SK-N-SH (cell line): Measurements from ENCODE around the gene LDHD. TPM values are rescaled to one million over a fixed set of nuclear protein-coding genes. Genes with fewer than 3 reads are reported as not detected.

Experiments
- CTCF ChIA-PET: fragments of 300-600, 350-600 bp; formaldehyde crosslinking; extraction: SDS; loops from one replicate; lab custom pipeline; 2021; lab: Yijun Ruan, JAX
- POLR2A ChIA-PET: fragments of 350-600 bp; sonication (Branson Sonifier 250); formaldehyde crosslinking; extraction: SDS; loops from one replicate; lab custom pipeline; 2020; ENCODE audit warnings: antibody characterized with exemption, inconsistent platforms; lab: Yijun Ruan, JAX
- DNase-seq: peaks from one replicate; pipeline ENCODE4 v3.0.0; 2012
- H2AFZ ChIP-seq: fragments of 200-600 bp; sonication (generic); 2 replicates; pipeline ENCODE4 v1.8.1; 2016; ENCODE audit warnings: antibody characterized with exemption, mild to moderate bottlenecking, low read depth
- H3F3A ChIP-seq: fragments of 200-600 bp; sonication (generic); replicated peaks from 2 replicates; pipeline ENCODE3; 2016; ENCODE audit warnings: antibody characterized with exemption, mild to moderate bottlenecking; ENCODE audit not compliant: insufficient read depth
- H3K27ac ChIP-seq, 2 experiments: fragments of 200-500 bp in 1 of 2; fragments of 200-600 bp in 1 of 2; sonication (Bioruptor generic) in 1 of 2; sonication (generic), shearing (Covaris generic) in 1 of 2; 2 replicates each; pipeline versions ENCODE4 v1.5.1 to v1.6.1; 2014 to 2016; ENCODE audit warnings: low read depth in 2 of 2, inconsistent platforms in 1 of 2, low read length in 1 of 2, mild to moderate bottlenecking in 1 of 2, mixed read lengths in 1 of 2
- H3K27me3 ChIP-seq: fragments of 200-600 bp; sonication (generic), shearing (Covaris generic); 2 replicates; pipeline ENCODE4 v1.6.1; 2016; ENCODE audit warnings: mixed run types; ENCODE audit not compliant: insufficient read depth
- H3K36me3 ChIP-seq, 2 experiments: fragments of 200-500 bp in 1 of 2; fragments of 200-600 bp in 1 of 2; sonication (Bioruptor generic) in 1 of 2; sonication (generic) in 1 of 2; replicated peaks in 1 of 2; 2 replicates each; pipeline versions ENCODE3 to v1.5.1; 2014 to 2016; ENCODE audit warnings: low read length in 1 of 2, mild to moderate bottlenecking in 1 of 2; ENCODE audit not compliant: insufficient read depth in 2 of 2, control insufficient read depth in 1 of 2
- H3K4me1 ChIP-seq, 2 experiments: fragments of 200-500 bp in 1 of 2; fragments of 200-600 bp in 1 of 2; sonication (Bioruptor generic) in 1 of 2; sonication (generic), shearing (Covaris generic) in 1 of 2; 2 replicates each; pipeline versions ENCODE4 v1.5.1 to v1.6.1; 2014 to 2016; ENCODE audit warnings: low read depth in 1 of 2, low read length in 1 of 2, mixed run types in 1 of 2; ENCODE audit not compliant: insufficient read depth in 2 of 2, control insufficient read depth in 1 of 2
- H3K4me2 ChIP-seq: fragments of 200-600 bp; sonication (generic), shearing (Covaris generic); 2 replicates; pipeline ENCODE4 v1.6.1; 2017; ENCODE audit warnings: mixed run types
- H3K4me3 ChIP-seq, 2 experiments: fragments of 200-500 bp in 1 of 2; fragments of 200-600 bp in 1 of 2; sonication (Bioruptor generic) in 1 of 2; sonication (generic), shearing (Covaris generic) in 1 of 2; 2 replicates each; pipeline versions ENCODE4 v1.5.1 to v1.8.1; 2014 to 2016; ENCODE audit warnings: low read depth in 2 of 2, inconsistent platforms in 1 of 2, low read length in 1 of 2, mild to moderate bottlenecking in 1 of 2, mixed read lengths in 1 of 2, moderate library complexity in 1 of 2
- H3K79me2 ChIP-seq: fragments of 200-600 bp; sonication (generic); 2 replicates; pipeline ENCODE4 v1.8.1; 2017; ENCODE audit warnings: mild to moderate bottlenecking; ENCODE audit not compliant: insufficient read depth
- H3K9ac ChIP-seq: fragments of 200-600 bp; sonication (generic); 2 replicates; pipeline ENCODE4 v1.6.1; 2017; ENCODE audit warnings: mixed run types
- H3K9me2 ChIP-seq: fragments of 200-600 bp; sonication (generic); 2 replicates; pipeline ENCODE4 v1.6.1; 2017; ENCODE audit warnings: mixed run types
- H3K9me3 ChIP-seq: fragments of 200-600 bp; sonication (generic); 2 replicates; pipeline ENCODE4 v1.6.1; 2017; ENCODE audit warnings: mixed run types, mild to moderate bottlenecking, moderate library complexity
- H4K20me1 ChIP-seq: fragments of 200-600 bp; sonication (generic); 2 replicates; pipeline ENCODE4 v1.6.1; 2017; ENCODE audit warnings: mild to moderate bottlenecking, mixed run types; ENCODE audit not compliant: insufficient read depth
- CHD2 ChIP-seq: fragments of 150-350 bp; IDR thresholded peaks from 2 replicates; pipeline ENCODE4 v1.6.1; 2018; ENCODE audit warnings: low read length; ENCODE audit not compliant: partially characterized antibody
- ELF1 ChIP-seq: IDR thresholded peaks from 2 replicates; pipeline ENCODE4 v1.4.0; 2012
- EZH2phosphoT487 ChIP-seq: fragments of 200-600 bp; sonication (generic); IDR thresholded peaks from 2 replicates; pipeline ENCODE4 v1.6.1; 2017; ENCODE audit warnings: low read depth, mixed run types, mild to moderate bottlenecking, antibody characterized with exemption, moderate library complexity, borderline replicate concordance
- FOSL2 ChIP-seq: IDR thresholded peaks from 2 replicates; pipeline ENCODE4 v1.4.0; 2012; ENCODE audit warnings: low read depth, mild to moderate bottlenecking, moderate library complexity, borderline replicate concordance
- FOXM1 ChIP-seq: IDR thresholded peaks from 2 replicates; pipeline ENCODE4 v1.4.0; 2012; ENCODE audit warnings: low read depth, mild to moderate bottlenecking
- GABPA ChIP-seq: IDR thresholded peaks from 2 replicates; pipeline ENCODE4 v1.4.0; 2012; ENCODE audit warnings: low read depth, mild to moderate bottlenecking
- JUND ChIP-seq: IDR thresholded peaks from 2 replicates; pipeline ENCODE4 v1.4.0; 2012
- MEF2A ChIP-seq: IDR thresholded peaks from 2 replicates; pipeline ENCODE4 v1.4.0; 2012; ENCODE audit warnings: low read depth, borderline replicate concordance
- MXI1 ChIP-seq: IDR thresholded peaks from 2 replicates; pipeline ENCODE4 v1.6.1; 2012; ENCODE audit warnings: mild to moderate bottlenecking, low read depth, low read length, improper control_type of control experiment
- NFIC ChIP-seq: IDR thresholded peaks from 2 replicates; pipeline ENCODE4 v1.4.0; 2012; ENCODE audit warnings: borderline replicate concordance
- NRF1 ChIP-seq: IDR thresholded peaks from 2 replicates; pipeline ENCODE4 v1.6.1; 2012; ENCODE audit warnings: low read depth, mild to moderate bottlenecking, low read length
- PBX3 ChIP-seq: IDR thresholded peaks from 2 replicates; pipeline ENCODE4; 2012
- RAD21 ChIP-seq: IDR thresholded peaks from 2 replicates; pipeline ENCODE4 v1.6.1; 2012; ENCODE audit warnings: mild to moderate bottlenecking, low read length
- RFX5 ChIP-seq: IDR thresholded peaks from 2 replicates; pipeline ENCODE4 v1.6.1; 2012; ENCODE audit warnings: mild to moderate bottlenecking, improper control_type of control experiment, low read length
- RXRA ChIP-seq: IDR thresholded peaks from 2 replicates; pipeline ENCODE4 v1.4.0; 2012; ENCODE audit warnings: low read depth, mild to moderate bottlenecking, borderline replicate concordance
- SMC3 ChIP-seq: IDR thresholded peaks from 2 replicates; pipeline ENCODE4 v1.6.1; 2012; ENCODE audit warnings: low read depth, low read length, improper control_type of control experiment
- TAF1 ChIP-seq: IDR thresholded peaks from 2 replicates; pipeline ENCODE4 v1.6.1; 2012; ENCODE audit warnings: low read depth, mild to moderate bottlenecking, low read length, moderate library complexity, borderline replicate concordance
- ZBTB33 ChIP-seq: IDR thresholded peaks from 2 replicates; pipeline ENCODE4 v1.4.0; 2012; ENCODE audit warnings: low read depth, borderline replicate concordance
- WGBS: methylation state at CpG from one replicate; pipeline ENCODE4 v1.1.6; 2017; ENCODE audit warnings: low lambda C conversion rate; 5-methylcytosine and 5-hydroxymethylcytosine counted together
- polyA plus RNA-seq, 3 experiments: library from polyadenylated mRNA; depleted of rRNA; stranded (reverse); fragments of >200 nt; gene quantifications; 2 replicates each; pipeline ENCODE4 v1.2.3, GENCODE V29; 2012
- TF ChIP-seq, protein P1 (sequence below): IDR thresholded peaks from 2 replicates; pipeline ENCODE4 v1.6.1; 2012; ENCODE audit warnings: mild to moderate bottlenecking, low read depth, low read length, moderate library complexity

Gene LDHD
- polyA plus RNA-seq, 1 of the 3 experiments (the other 2 are of a cell fraction), result 0.53 TPM

GRCh38 chr16:75078886-75079285 lies 37.7 kb downstream of the LDHD start:
- H4K20me1 ChIP-seq, result peaks cover 34% of the 10 kb centered on the region
- H3K79me2 ChIP-seq, result peaks cover 87% of the 10 kb centered on the region
- H3K27ac ChIP-seq, result no peak overlapping the region

More at GRCh38 chr16:75078886-75079285, 37.7 kb downstream of the LDHD start:
- TF ChIP-seq GABPA (no peak), NRF1 (no peak), RAD21 (no peak), JUND (no peak), FOXM1 (no peak), RXRA (no peak), EZH2phosphoT487 (no peak), RFX5 (no peak), FOSL2 (no peak), SMC3 (no peak), MEF2A (no peak; the same call in 1 of the 2 replicates), ELF1 (no peak), MXI1 (no peak), ZBTB33 (no peak), TAF1 (no peak), NFIC (no peak), PBX3 (no peak), CHD2 (no peak)
- TF ChIP-seq, protein P1, sequence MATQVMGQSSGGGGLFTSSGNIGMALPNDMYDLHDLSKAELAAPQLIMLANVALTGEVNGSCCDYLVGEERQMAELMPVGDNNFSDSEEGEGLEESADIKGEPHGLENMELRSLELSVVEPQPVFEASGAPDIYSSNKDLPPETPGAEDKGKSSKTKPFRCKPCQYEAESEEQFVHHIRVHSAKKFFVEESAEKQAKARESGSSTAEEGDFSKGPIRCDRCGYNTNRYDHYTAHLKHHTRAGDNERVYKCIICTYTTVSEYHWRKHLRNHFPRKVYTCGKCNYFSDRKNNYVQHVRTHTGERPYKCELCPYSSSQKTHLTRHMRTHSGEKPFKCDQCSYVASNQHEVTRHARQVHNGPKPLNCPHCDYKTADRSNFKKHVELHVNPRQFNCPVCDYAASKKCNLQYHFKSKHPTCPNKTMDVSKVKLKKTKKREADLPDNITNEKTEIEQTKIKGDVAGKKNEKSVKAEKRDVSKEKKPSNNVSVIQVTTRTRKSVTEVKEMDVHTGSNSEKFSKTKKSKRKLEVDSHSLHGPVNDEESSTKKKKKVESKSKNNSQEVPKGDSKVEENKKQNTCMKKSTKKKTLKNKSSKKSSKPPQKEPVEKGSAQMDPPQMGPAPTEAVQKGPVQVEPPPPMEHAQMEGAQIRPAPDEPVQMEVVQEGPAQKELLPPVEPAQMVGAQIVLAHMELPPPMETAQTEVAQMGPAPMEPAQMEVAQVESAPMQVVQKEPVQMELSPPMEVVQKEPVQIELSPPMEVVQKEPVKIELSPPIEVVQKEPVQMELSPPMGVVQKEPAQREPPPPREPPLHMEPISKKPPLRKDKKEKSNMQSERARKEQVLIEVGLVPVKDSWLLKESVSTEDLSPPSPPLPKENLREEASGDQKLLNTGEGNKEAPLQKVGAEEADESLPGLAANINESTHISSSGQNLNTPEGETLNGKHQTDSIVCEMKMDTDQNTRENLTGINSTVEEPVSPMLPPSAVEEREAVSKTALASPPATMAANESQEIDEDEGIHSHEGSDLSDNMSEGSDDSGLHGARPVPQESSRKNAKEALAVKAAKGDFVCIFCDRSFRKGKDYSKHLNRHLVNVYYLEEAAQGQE, result no peak
- Histone ChIP-seq H3K4me3 (no peak overlapping the region), H3K9ac (no peak overlapping the region), H3K4me2 (no peak overlapping the region), H3K9me3 (no peaks in the 10 kb centered on the region; the same call in 1 of the 2 replicates), H3K36me3 (no peaks in the 10 kb centered on the region), H3F3A (no peaks in the 10 kb centered on the region), H3K9me2 (no peaks in the 10 kb centered on the region), H3K27me3 (no peaks in the 10 kb centered on the region), H3K4me1 (peaks cover 4 to 23% of the 10 kb centered on the region in 2 experiments; a peak in 1 of 4 replicates), H2AFZ (no peak overlapping the region)
- ChIA-PET CTCF (no interaction called here), POLR2A (no interaction called here)
- no peak for DNase-seq
- 92% methylated on average over 8 of the region's 8 CpGs for WGBS
